ENCODE results near the gene DEUP1. TPM values are rescaled to one million over a fixed set of nuclear protein-coding genes. Genes with fewer than 3 reads are reported as not detected.
A peak's percentile ranks its signal among the peaks of the same experiment; 100 is the strongest.

Gene DEUP1
- 1 to 10 TPM in 1 of 4 donors, under 1 TPM in 1, not detected in 2; 0.78 to 1.1 TPM for total RNA-seq

GRCh38 chr11:93330446-93330984, at the start of gene DEUP1:
Gene DEUP1 (plus strand): TSS chr11:93330742. CDS start chr11:93332260, 1,518 bp downstream.
- no peak within 1 kb of the TSS for H3K27ac ChIP-seq
- 21% methylated on average over 20 of the region's 73 CpGs; no CpG with 5 or more reads in 1 of the 2 donors for WGBS, 2 donors
- DNase-seq = peak; percentile 75 to 82
- peak in 1 of 2 donors; percentile 20 for TF ChIP-seq POLR2A (IDR thresholded peaks at IDR 0.05)
- no peak for TF ChIP-seq CTCF (IDR thresholded peaks at IDR 0.05)
- intact Hi-C loops (cut with DNase I) = no loop called here
- no peaks in the 10 kb centered on the region for H3K27me3 ChIP-seq
- H3K4me1 ChIP-seq = peaks cover 0 to 4% of the 10 kb centered on the region in 2 donors
- peak within 1 kb of the TSS in 2 of 3 donors; percentile 25 to 40 for H3K4me3 ChIP-seq (replicated peaks in 1 of 3)
- H3K36me3 ChIP-seq = no peaks in the 10 kb centered on the region
- H3K9me3 ChIP-seq = no peaks in the 10 kb centered on the region

- Histone ChIP-seq H3K27ac (no peak overlapping the region), H3K27me3 (no peaks in the 10 kb centered on the region), H3K4me1 (no peaks in the 10 kb centered on the region), H3K4me3 (replicated peaks in 1 of 3) (no peak overlapping the region), H3K9me3 (no peaks in the 10 kb centered on the region), H3K36me3 (no peaks in the 10 kb centered on the region)
- no peak for TF ChIP-seq CTCF (IDR thresholded peaks at IDR 0.05)
- TF ChIP-seq POLR2A (IDR thresholded peaks at IDR 0.05) = no peak
- intact Hi-C loops (cut with DNase I) = no loop called here
- no peak for DNase-seq
- 88 to 90% methylated on average over 2 of the region's 2 CpGs for WGBS, 2 donors
Observed at GRCh38 chr11:93285430-93285829, 45.1 kb upstream of the DEUP1 start.

GRCh38 chr11:93287434-93287833, 43.1 kb upstream of the DEUP1 start:
- no peaks in the 10 kb centered on the region for H3K27me3 ChIP-seq
- intact Hi-C loops (cut with DNase I) = no loop called here
- WGBS, 2 donors = 81 to 84% methylated on average over 2 of the region's 2 CpGs

GRCh38 chr11:93288079-93288478, 42.5 kb upstream of the DEUP1 start:
- Histone ChIP-seq H3K4me1 (no peaks in the 10 kb centered on the region), H3K36me3 (no peaks in the 10 kb centered on the region), H3K9me3 (no peaks in the 10 kb centered on the region), H3K27ac (no peak overlapping the region), H3K4me3 (replicated peaks in 1 of 3) (no peak overlapping the region), H3K27me3 (no peaks in the 10 kb centered on the region)
- peak; percentile 24 to 57 for DNase-seq
- intact Hi-C loops (cut with DNase I) = no loop called here
- TF ChIP-seq POLR2A (IDR thresholded peaks at IDR 0.05) = no peak
- no peak for TF ChIP-seq CTCF (IDR thresholded peaks at IDR 0.05)
- WGBS, 2 donors = 16 to 60% methylated on average over 1 to 3 of the region's 3 CpGs

More at GRCh38 chr11:93287434-93287833, 43.1 kb upstream of the DEUP1 start:
- no peaks in the 10 kb centered on the region for H3K36me3 ChIP-seq
- no peak for TF ChIP-seq POLR2A (IDR thresholded peaks at IDR 0.05)
- TF ChIP-seq CTCF (IDR thresholded peaks at IDR 0.05) = no peak
- H3K9me3 ChIP-seq = no peaks in the 10 kb centered on the region
- H3K27ac ChIP-seq = no peak overlapping the region
- DNase-seq = no peak
- H3K4me1 ChIP-seq = no peaks in the 10 kb centered on the region
- no peak overlapping the region for H3K4me3 ChIP-seq (replicated peaks in 1 of 3)

GRCh38 chr11:93288767-93289166, 41.8 kb upstream of the DEUP1 start:
- no peak overlapping the region for H3K4me3 ChIP-seq (replicated peaks in 1 of 3)
- no peak for DNase-seq
- no peaks in the 10 kb centered on the region for H3K9me3 ChIP-seq
- H3K36me3 ChIP-seq = no peaks in the 10 kb centered on the region
- TF ChIP-seq POLR2A (IDR thresholded peaks at IDR 0.05) = no peak
- H3K27me3 ChIP-seq = no peaks in the 10 kb centered on the region
- no peak overlapping the region for H3K27ac ChIP-seq
- intact Hi-C loops (cut with DNase I) = no loop called here
- 91 to 100% methylated on average over 2 of the region's 2 CpGs for WGBS, 2 donors
- no peaks in the 10 kb centered on the region for H3K4me1 ChIP-seq
